D721Med (cell line): ENCODE results near the gene CLDND1.

ENCODE experiments used
- DNase-seq: peaks from one replicate; pipeline ENCODE4 v3.0.0; 2011; ENCODE audit warnings: low spot score; ENCODE audit not compliant: insufficient read length
- FAIRE-seq: peaks from 2 replicates; lab custom pipeline; 2011; peaks lifted over from hg19 to GRCh38; lab: Jason Lieb, UNC
- TF ChIP-seq, protein P1 (sequence below): IDR thresholded peaks from 2 replicates; pipeline ENCODE4 v1.5.1; 2012; ENCODE audit warnings: mild to moderate bottlenecking, control low read depth; ENCODE audit not compliant: insufficient read depth; ENCODE audit errors: missing control alignments

Gene CLDND1

DNA sequence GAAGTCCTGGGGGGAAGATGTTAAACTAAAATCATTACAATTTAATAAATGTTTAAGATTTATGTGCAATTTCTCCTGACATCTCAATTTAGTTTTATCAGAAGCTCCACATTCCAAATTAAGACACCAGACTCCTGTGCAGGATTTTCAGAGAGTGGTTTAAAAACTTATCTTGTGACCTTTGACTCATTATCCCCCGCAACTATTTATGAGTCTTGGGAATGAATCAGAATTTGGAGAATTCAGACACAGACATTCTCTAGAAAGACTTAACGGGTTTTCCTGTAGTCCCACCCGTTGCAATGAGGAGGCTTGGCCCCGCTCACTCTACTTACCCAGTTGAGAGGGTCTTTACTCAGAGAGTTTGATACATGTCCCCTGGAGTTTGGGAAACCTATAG is 18.2 kb downstream of the CLDND1 start:
- TF ChIP-seq, protein P1, sequence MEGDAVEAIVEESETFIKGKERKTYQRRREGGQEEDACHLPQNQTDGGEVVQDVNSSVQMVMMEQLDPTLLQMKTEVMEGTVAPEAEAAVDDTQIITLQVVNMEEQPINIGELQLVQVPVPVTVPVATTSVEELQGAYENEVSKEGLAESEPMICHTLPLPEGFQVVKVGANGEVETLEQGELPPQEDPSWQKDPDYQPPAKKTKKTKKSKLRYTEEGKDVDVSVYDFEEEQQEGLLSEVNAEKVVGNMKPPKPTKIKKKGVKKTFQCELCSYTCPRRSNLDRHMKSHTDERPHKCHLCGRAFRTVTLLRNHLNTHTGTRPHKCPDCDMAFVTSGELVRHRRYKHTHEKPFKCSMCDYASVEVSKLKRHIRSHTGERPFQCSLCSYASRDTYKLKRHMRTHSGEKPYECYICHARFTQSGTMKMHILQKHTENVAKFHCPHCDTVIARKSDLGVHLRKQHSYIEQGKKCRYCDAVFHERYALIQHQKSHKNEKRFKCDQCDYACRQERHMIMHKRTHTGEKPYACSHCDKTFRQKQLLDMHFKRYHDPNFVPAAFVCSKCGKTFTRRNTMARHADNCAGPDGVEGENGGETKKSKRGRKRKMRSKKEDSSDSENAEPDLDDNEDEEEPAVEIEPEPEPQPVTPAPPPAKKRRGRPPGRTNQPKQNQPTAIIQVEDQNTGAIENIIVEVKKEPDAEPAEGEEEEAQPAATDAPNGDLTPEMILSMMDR = no peak
- FAIRE-seq (no peak), DNase-seq (no peak)

DNA sequence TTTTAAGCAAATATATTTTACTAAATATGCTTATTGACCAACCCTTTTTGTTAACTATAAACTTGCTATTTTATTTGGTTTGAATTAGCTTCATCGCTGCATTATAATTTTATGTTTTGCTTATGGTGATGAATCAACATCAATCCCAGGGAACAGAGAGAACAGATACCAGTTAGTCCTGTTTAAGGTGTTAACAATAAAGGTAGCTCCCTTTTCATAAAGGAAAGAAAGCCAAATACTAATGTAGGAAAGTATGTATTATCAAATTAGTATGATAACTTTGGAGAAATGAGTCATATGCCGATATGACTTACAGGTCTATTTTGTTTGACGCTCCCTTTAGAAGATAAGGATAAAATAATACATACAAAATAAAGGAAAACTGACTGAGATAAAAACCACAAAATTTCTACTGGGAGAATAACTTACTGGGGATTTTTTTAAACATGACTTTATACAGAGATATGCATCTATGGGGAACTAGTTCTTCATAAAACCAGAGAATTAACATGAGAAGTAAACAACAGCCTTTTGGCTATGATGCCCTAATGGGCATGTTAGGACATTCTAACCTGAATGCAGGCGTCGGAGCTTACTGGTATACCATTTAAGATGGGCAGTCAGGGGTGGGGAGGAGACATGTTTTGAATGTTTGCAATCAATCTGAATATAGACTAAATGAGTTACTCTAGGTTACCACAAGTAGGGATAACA is 20.7 kb downstream of the CLDND1 start:
- FAIRE-seq = no peak
- TF ChIP-seq, protein P1 = no peak

DNA sequence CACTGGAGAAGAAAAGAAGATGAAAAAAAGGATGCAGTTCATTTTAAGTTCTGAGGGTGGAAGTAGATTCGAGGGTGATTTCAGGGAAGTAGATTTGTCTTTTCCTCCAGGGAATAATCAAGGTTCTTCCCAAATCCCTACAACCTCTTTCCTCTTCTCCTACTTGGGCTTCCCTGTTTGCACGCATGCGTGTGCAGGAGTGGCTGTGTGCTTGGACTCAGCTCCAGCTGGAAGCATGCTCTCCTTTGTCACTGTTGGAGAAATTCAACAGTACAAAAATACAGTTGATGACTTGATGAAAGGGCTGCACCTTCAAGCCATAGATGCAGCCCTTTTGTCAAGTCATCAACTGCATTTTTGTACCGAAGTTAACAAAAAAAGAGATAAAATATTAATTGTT is 21.4 kb downstream of the CLDND1 start:
- TF ChIP-seq, protein P1 = no peak
- DNase-seq (no peak), FAIRE-seq (no peak)

More for the DNA sequence above, 20.7 kb downstream of the CLDND1 start:
- no peak for DNase-seq

DNA sequence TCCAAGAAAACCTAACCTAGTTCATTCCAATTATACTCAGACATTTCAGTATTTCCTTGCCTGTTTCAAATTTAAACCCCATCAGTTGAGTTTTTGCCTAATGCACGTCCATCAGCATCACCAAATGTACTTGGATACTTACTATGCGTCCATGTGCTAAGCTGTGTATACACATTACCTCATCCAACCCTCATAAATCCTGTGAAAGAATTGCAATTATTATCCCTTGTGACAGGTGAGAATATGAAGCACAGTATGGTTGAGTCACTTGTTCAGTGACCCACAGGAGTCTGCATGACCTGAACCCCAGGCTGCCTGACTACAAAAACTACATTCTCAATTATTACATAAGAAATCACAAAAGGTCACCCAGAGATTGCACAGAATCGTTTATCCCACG is 22.7 kb downstream of the CLDND1 start:
- TF ChIP-seq, protein P1 = no peak
- FAIRE-seq (no peak), DNase-seq (no peak)

DNA sequence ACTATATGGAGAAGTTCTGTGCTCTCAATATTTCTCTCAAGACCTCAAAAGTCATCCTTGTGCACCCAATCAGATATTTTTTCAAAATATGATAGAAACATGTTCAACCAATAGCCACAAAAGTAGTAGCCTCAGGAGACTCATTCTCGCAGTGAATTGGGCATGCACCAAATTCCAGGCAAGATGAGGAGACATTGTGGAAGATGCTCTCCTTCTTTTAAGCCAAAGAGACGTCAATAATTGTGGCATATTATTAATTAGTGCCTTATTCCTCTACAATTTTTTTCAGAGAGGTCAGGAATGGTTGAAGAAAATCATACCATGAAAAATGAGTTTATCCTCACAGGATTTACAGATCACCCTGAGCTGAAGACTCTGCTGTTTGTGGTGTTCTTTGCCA is 25.3 kb downstream of the CLDND1 start, which contains the start of gene OR5K2:
Gene OR5K2, plus strand, starts transcription at position 301 of the 400 bp plus-strand sequence. Its CDS starts 0 bp downstream, at position 301.
- TF ChIP-seq, protein P1 = no peak

GRCh38 chr3:98483626-98484025 is 39.1 kb downstream of the CLDND1 start:
- no peak for FAIRE-seq
- no peak for DNase-seq
- TF ChIP-seq, protein P1 = no peak

More for the DNA sequence above, 25.3 kb downstream of the CLDND1 start, which contains the start of gene OR5K2:
- no peak for DNase-seq
- FAIRE-seq = no peak
